Measurements from ENCODE around the gene ATP2A3.

ATP2A3 gene

GRCh38 chr17:3962965-3963236 is 1.3 kb downstream of the ATP2A3 start:
- 0 out of 2 replicates have a peak, but pooled peaks cover 3% of the 10 kb centered on the region for H3F3A ChIP-seq (ENCODE audit: insufficient read depth, low read length)
- H3K79me2 ChIP-seq (ENCODE audit: insufficient read depth, low read length) = peaks cover 41% of the 10 kb centered on the region
- H3K36me3 ChIP-seq (ENCODE audit: insufficient read depth, low read length) = peaks cover 19% of the 10 kb centered on the region; the same call in 1 of the 2 replicates
- H2AFZ ChIP-seq (ENCODE audit: low read length) = no peak overlapping the region
- TF ChIP-seq EZH2 (IDR thresholded peaks at IDR 0.05; ENCODE audit: borderline replicate concordance, low read length) = no peak
- TF ChIP-seq CTCF (IDR thresholded peaks at IDR 0.05; ENCODE audit: low read length) = no peak
- H3K4me2 ChIP-seq (ENCODE audit: low read length) = peak overlapping the region; percentile 95
- H3K4me1 ChIP-seq (ENCODE audit: insufficient read depth, low read length, severe bottlenecking) = peaks cover 69% of the 10 kb centered on the region
- peak overlapping the region; percentile 98 for H3K27ac ChIP-seq (ENCODE audit: low read depth, low read length, poor library complexity, severe bottlenecking)
- H3K27me3 ChIP-seq (ENCODE audit: insufficient read depth, low read length) = no peaks in the 10 kb centered on the region
- peak overlapping the region; percentile 78 for H3K4me3 ChIP-seq (ENCODE audit: low read depth, low read length, poor library complexity, severe bottlenecking)
- no peaks in the 10 kb centered on the region for H4K20me1 ChIP-seq (ENCODE audit: insufficient read depth, low read length)
- no peaks in the 10 kb centered on the region for H3K9me2 ChIP-seq (ENCODE audit: low read depth, low read length)
- H3K9ac ChIP-seq (ENCODE audit: low read length) = peak overlapping the region; percentile 76
- no peaks in the 10 kb centered on the region for H3K9me3 ChIP-seq (ENCODE audit: low read length)

GRCh38 chr17:3962217-3962964 is 1.8 kb downstream of the ATP2A3 start:
- Histone ChIP-seq H3K9me2 (ENCODE audit: low read depth, low read length) (no peaks in the 10 kb centered on the region), H3K79me2 (ENCODE audit: insufficient read depth, low read length) (peaks cover 46% of the 10 kb centered on the region), H4K20me1 (ENCODE audit: insufficient read depth, low read length) (no peaks in the 10 kb centered on the region), H3K9me3 (ENCODE audit: low read length) (no peaks in the 10 kb centered on the region), H3K9ac (ENCODE audit: low read length) (peak overlapping the region; percentile 76), H3K27ac (ENCODE audit: low read depth, low read length, poor library complexity, severe bottlenecking) (peak overlapping the region; percentile 98), H3K4me2 (ENCODE audit: low read length) (peak overlapping the region; percentile 95), H3F3A (ENCODE audit: insufficient read depth, low read length) (0 out of 2 replicates have a peak, but pooled peaks cover 3% of the 10 kb centered on the region), H3K4me1 (ENCODE audit: insufficient read depth, low read length, severe bottlenecking) (peaks cover 74% of the 10 kb centered on the region), H3K27me3 (ENCODE audit: insufficient read depth, low read length) (no peaks in the 10 kb centered on the region), H3K4me3 (ENCODE audit: low read depth, low read length, poor library complexity, severe bottlenecking) (peak overlapping the region; percentile 78), H3K36me3 (ENCODE audit: insufficient read depth, low read length) (peaks cover 24% of the 10 kb centered on the region; the same call in 1 of the 2 replicates), H2AFZ (ENCODE audit: low read length) (no peak overlapping the region)
- TF ChIP-seq CTCF (IDR thresholded peaks at IDR 0.05; ENCODE audit: low read length) (no peak), EZH2 (IDR thresholded peaks at IDR 0.05; ENCODE audit: borderline replicate concordance, low read length) (no peak)

GRCh38 chr17:3961564-3962047 is 2.6 kb downstream of the ATP2A3 start:
- Histone ChIP-seq H3K4me1 (ENCODE audit: insufficient read depth, low read length, severe bottlenecking) (peaks cover 77% of the 10 kb centered on the region), H4K20me1 (ENCODE audit: insufficient read depth, low read length) (no peaks in the 10 kb centered on the region), H3K4me3 (ENCODE audit: low read depth, low read length, poor library complexity, severe bottlenecking) (peak overlapping the region; percentile 78), H3K9ac (ENCODE audit: low read length) (peak overlapping the region; percentile 81), H3K4me2 (ENCODE audit: low read length) (peak overlapping the region; percentile 95), H2AFZ (ENCODE audit: low read length) (no peak overlapping the region), H3K9me2 (ENCODE audit: low read depth, low read length) (no peaks in the 10 kb centered on the region), H3K79me2 (ENCODE audit: insufficient read depth, low read length) (peaks cover 51% of the 10 kb centered on the region), H3K27me3 (ENCODE audit: insufficient read depth, low read length) (no peaks in the 10 kb centered on the region), H3K36me3 (ENCODE audit: insufficient read depth, low read length) (peaks cover 27% of the 10 kb centered on the region; the same call in 1 of the 2 replicates), H3K9me3 (ENCODE audit: low read length) (no peaks in the 10 kb centered on the region), H3F3A (ENCODE audit: insufficient read depth, low read length) (0 out of 2 replicates have a peak, but pooled peaks cover 3% of the 10 kb centered on the region), H3K27ac (ENCODE audit: low read depth, low read length, poor library complexity, severe bottlenecking) (peak overlapping the region; percentile 98)
- TF ChIP-seq EZH2 (IDR thresholded peaks at IDR 0.05; ENCODE audit: borderline replicate concordance, low read length) (no peak), CTCF (IDR thresholded peaks at IDR 0.05; ENCODE audit: low read length) (no peak)

Data from OCI-LY1 (cell line).